Gastroesophageal sphincter (tissue), 4 donors: ENCODE measurements around the gene PBRM1. TPM values are rescaled to one million over a fixed set of nuclear protein-coding genes. Genes with fewer than 3 reads are reported as not detected.
"Not testable (repeated sequence)": the region's sequence is repeated elsewhere in the genome, so short reads cannot be mapped to it uniquely, and the experiment has no call there.

Experiments used
- ATAC-seq: fragments of 150-250 bp; one replicate; pipeline ENCODE4 v1.9.1; 2016; ENCODE audit warnings: mild to moderate bottlenecking, moderate library complexity
- H3K27ac ChIP-seq, 4 donors: fragments of 200-600 bp; sonication (generic) in 3 of 4; 1 replicate in 3 of 4; 2 replicates in 1 of 4; pipeline ENCODE4 v1.5.1; 2016 to 2019
- H3K27me3 ChIP-seq: fragments of 200-600 bp; sonication (generic); one replicate; pipeline ENCODE4 v1.5.1; 2019
- H3K36me3 ChIP-seq, 2 donors: fragments of 200-600 bp; sonication (generic); one replicate each; pipeline ENCODE4 v1.5.1; 2019; ENCODE audit warnings: control low read depth in 1 of 2
- H3K4me1 ChIP-seq, 3 donors: fragments of 200-600 bp; sonication (generic); 1 replicate in 2 of 3; 2 replicates in 1 of 3; pipeline ENCODE4 v1.5.1; 2016 to 2019; ENCODE audit warnings: control low read depth in 2 of 3
- H3K4me3 ChIP-seq, 2 donors: fragments of 200-600 bp; sonication (generic); one replicate each; pipeline ENCODE4 v1.5.1; 2019; ENCODE audit warnings: mild to moderate bottlenecking in 1 of 2, moderate library complexity in 1 of 2
- H3K9me3 ChIP-seq, 3 donors: fragments of 200-600 bp; sonication (generic); one replicate each; pipeline ENCODE4 v1.5.1; 2017 to 2019; ENCODE audit warnings: control low read depth in 2 of 3
- CTCF ChIP-seq, 4 experiments: fragments of 200-600 bp in 2 of 4; fragments of 450-650 bp in 2 of 4; sonication (generic) in 1 of 4; IDR thresholded peaks; one replicate each; pipeline ENCODE4 v1.5.1; 2017 to 2019; ENCODE audit warnings: antibody characterized with exemption in 4 of 4, mild to moderate bottlenecking in 2 of 4, moderate library complexity in 2 of 4
- EP300 ChIP-seq: sonication (generic); formaldehyde crosslinking; IDR thresholded peaks from one replicate; pipeline ENCODE4 v1.6.1; 2017; ENCODE audit warnings: antibody characterized with exemption, mild to moderate bottlenecking
- POLR2A ChIP-seq, 2 donors: fragments of 450-650 bp; IDR thresholded peaks; one replicate each; pipeline ENCODE4 v1.6.1; 2017; ENCODE audit warnings: antibody characterized with exemption in 2 of 2, mild to moderate bottlenecking in 2 of 2, moderate library complexity in 1 of 2
- POLR2AphosphoS5 ChIP-seq: sonication (generic); formaldehyde crosslinking; IDR thresholded peaks from one replicate; pipeline ENCODE4 v1.6.1; 2017; ENCODE audit warnings: antibody characterized with exemption
- WGBS, 2 donors: methylation state at CpG; one replicate each; pipeline ENCODE4 v1.1.5; 2018; ENCODE audit warnings: low coverage in 1 of 2; 5-methylcytosine and 5-hydroxymethylcytosine counted together
- total RNA-seq, 4 donors: library from RNA; depleted of rRNA; stranded (reverse); fragments of >200 nt; gene quantifications; one replicate each; pipeline ENCODE4 v1.1.0, GENCODE V29; 2016

The PBRM1 gene
- total RNA-seq, 4 donors from 2014 or later = 73.9 to 105 (median 98.4) TPM

GRCh38 chr3:52679199-52679538, 6.5 kb downstream of the PBRM1 start:
- 82 to 84% methylated on average over 3 of the region's 3 CpGs for WGBS, 2 donors
- H3K36me3 ChIP-seq = peaks cover 0 to 63% of the 10 kb centered on the region in 2 donors

GRCh38 chr3:52678265-52679198, 7.2 kb downstream of the PBRM1 start:
- no peak for ATAC-seq
- Histone ChIP-seq H3K4me1 (peaks cover 0 to 48% (median 0%) of the 10 kb centered on the region in 3 donors), H3K9me3 (no peaks in the 10 kb centered on the region), H3K36me3 (peaks cover 0 to 69% of the 10 kb centered on the region in 2 donors), H3K4me3 (no peak overlapping the region), H3K27me3 (no peaks in the 10 kb centered on the region), H3K27ac (no peak overlapping the region)
- 95 to 100% methylated on average over 2 to 6 of the region's 6 CpGs for WGBS, 2 donors
- TF ChIP-seq CTCF (IDR thresholded peaks at IDR 0.05) = no peak
- TF ChIP-seq POLR2A (IDR thresholded peaks at IDR 0.05) = no peak
- no peak for TF ChIP-seq EP300
- no peak for TF ChIP-seq POLR2AphosphoS5

More at GRCh38 chr3:52679199-52679538, 6.5 kb downstream of the PBRM1 start:
- Histone ChIP-seq H3K27me3 (no peaks in the 10 kb centered on the region), H3K9me3 (no peaks in the 10 kb centered on the region), H3K4me1 (peaks cover 0 to 55% (median 4%) of the 10 kb centered on the region in 3 donors), H3K27ac (no peak overlapping the region), H3K4me3 (no peak overlapping the region)
- no peak for TF ChIP-seq CTCF (IDR thresholded peaks at IDR 0.05)
- TF ChIP-seq EP300 = no peak
- TF ChIP-seq POLR2AphosphoS5 = no peak
- ATAC-seq = no peak

- ATAC-seq, H3K4me3 ChIP-seq, H3K9me3 ChIP-seq, H3K27ac ChIP-seq, H3K27me3 ChIP-seq: not testable (repeated sequence)
- peaks cover 0 to 31% (median under 1%) of the 10 kb centered on the region in 3 donors for H3K4me1 ChIP-seq
- 50 to 90% methylated on average over 2 of the region's 3 CpGs for WGBS, 2 donors
- H3K36me3 ChIP-seq = peaks cover 0 to 91% of the 10 kb centered on the region in 2 donors
Measured at GRCh38 chr3:52676201-52676600, 9.5 kb downstream of the PBRM1 start.

- peaks cover 0 to 78% of the 10 kb centered on the region in 2 donors for H3K36me3 ChIP-seq
- no peak for ATAC-seq
- peak overlapping the region in 3 of 4 donors; percentile 55 to 73 (median 56) for H3K27ac ChIP-seq
Measured at GRCh38 chr3:52671676-52672075, 14.0 kb downstream of the PBRM1 start.

More at GRCh38 chr3:52671676-52672075, 14.0 kb downstream of the PBRM1 start:
- H3K27me3 ChIP-seq = no peaks in the 10 kb centered on the region
- no peak overlapping the region for H3K4me3 ChIP-seq
- H3K9me3 ChIP-seq = no peaks in the 10 kb centered on the region
- peaks cover 0 to 21% (median 5%) of the 10 kb centered on the region in 3 donors for H3K4me1 ChIP-seq
- WGBS, 2 donors = 70 to 75% methylated on average over 1 of the region's 1 CpG
- TF ChIP-seq POLR2A (IDR thresholded peaks at IDR 0.05) (no peak), CTCF (IDR thresholded peaks at IDR 0.05) (no peak), POLR2AphosphoS5 (no peak), EP300 (no peak)
